Lower leg skin (tissue), 4 donors: Measurements from ENCODE around the gene PAK5. TPM values are rescaled to one million over a fixed set of nuclear protein-coding genes. Genes with fewer than 3 reads are reported as not detected.

ENCODE experiments used
- DNase-seq, 2 donors: peaks; one replicate each; pipeline ENCODE4 v3.0.0-alpha.2; 2019; ENCODE audit warnings: low spot score in 2 of 2
- H3K4me3 ChIP-seq: fragments of 200-600 bp; sonication (generic); 2 replicates; pipeline ENCODE4 v1.5.1; 2017; ENCODE audit warnings: mild to moderate bottlenecking, low read depth; ENCODE audit not compliant: poor library complexity, severe bottlenecking
- POLR2A ChIP-seq, 2 donors: fragments of 450-650 bp; IDR thresholded peaks; one replicate each; pipeline ENCODE4 v1.6.1; 2016 to 2017; ENCODE audit warnings: antibody characterized with exemption in 2 of 2, mild to moderate bottlenecking in 1 of 2, moderate library complexity in 1 of 2
- WGBS, 2 donors: methylation state at CpG; one replicate each; pipeline ENCODE4 v1.1.5; 2018; 5-methylcytosine and 5-hydroxymethylcytosine counted together
- intact Hi-C: fragments of 100-400 bp; cut with DNase I; formaldehyde crosslinking; loops from one replicate; pipeline ENCODE4 v1.15.0; 2023; ENCODE audit warnings: low total_unique reads
- total RNA-seq, 4 donors: library from RNA; depleted of rRNA; stranded (reverse); fragments of >200 nt; gene quantifications; one replicate each; pipeline ENCODE4 v1.1.0, GENCODE V29; 2016
- TF ChIP-seq, protein P1 (sequence below), 3 donors: fragments of 450-650 bp; IDR thresholded peaks; one replicate each; pipeline ENCODE4 v1.5.1; 2016; ENCODE audit warnings: antibody characterized with exemption in 3 of 3, mild to moderate bottlenecking in 3 of 3, moderate library complexity in 2 of 3

The PAK5 gene
- total RNA-seq, 4 donors from 2014 or later = 0.08 to 0.46 (median 0.18) TPM

DNA sequence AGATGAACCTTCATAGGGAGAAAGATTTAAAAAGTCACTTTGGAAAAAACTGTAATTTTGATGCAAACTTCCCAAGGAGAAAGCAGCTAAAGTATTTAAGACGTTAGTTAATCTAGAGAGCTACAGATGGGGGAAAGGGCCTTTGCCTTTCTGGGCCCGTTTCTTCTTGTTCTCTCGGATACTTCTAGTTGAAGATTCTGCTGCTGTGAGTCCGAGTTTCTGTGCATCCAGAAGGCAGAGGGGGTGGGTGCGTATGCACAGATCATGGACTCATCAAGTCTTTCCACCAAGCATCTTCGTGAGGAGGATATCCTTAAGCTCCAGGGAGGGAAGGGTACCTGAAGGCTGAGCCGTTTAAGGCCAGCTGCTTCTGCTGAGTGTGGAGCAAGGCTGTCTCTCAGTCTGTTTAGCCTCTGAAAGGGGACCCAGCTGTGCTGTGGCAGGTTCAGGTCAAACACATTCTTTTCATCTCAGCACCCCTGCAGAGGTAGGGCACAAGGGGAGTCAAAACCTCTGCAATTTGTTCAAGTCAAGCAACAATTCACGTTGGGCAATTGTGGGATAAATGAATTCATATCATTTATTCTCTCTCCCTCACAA is 320.2 kb downstream of the PAK5 start:
- no peak for DNase-seq
- 39 to 40% methylated on average over 8 of the region's 8 CpGs for WGBS, 2 donors
- no peak overlapping the region for H3K4me3 ChIP-seq
- intact Hi-C loops = no loop called here
- TF ChIP-seq POLR2A (IDR thresholded peaks at IDR 0.05) = no peak
- TF ChIP-seq, protein P1, sequence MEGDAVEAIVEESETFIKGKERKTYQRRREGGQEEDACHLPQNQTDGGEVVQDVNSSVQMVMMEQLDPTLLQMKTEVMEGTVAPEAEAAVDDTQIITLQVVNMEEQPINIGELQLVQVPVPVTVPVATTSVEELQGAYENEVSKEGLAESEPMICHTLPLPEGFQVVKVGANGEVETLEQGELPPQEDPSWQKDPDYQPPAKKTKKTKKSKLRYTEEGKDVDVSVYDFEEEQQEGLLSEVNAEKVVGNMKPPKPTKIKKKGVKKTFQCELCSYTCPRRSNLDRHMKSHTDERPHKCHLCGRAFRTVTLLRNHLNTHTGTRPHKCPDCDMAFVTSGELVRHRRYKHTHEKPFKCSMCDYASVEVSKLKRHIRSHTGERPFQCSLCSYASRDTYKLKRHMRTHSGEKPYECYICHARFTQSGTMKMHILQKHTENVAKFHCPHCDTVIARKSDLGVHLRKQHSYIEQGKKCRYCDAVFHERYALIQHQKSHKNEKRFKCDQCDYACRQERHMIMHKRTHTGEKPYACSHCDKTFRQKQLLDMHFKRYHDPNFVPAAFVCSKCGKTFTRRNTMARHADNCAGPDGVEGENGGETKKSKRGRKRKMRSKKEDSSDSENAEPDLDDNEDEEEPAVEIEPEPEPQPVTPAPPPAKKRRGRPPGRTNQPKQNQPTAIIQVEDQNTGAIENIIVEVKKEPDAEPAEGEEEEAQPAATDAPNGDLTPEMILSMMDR (IDR thresholded peaks at IDR 0.05) = no peak

DNA sequence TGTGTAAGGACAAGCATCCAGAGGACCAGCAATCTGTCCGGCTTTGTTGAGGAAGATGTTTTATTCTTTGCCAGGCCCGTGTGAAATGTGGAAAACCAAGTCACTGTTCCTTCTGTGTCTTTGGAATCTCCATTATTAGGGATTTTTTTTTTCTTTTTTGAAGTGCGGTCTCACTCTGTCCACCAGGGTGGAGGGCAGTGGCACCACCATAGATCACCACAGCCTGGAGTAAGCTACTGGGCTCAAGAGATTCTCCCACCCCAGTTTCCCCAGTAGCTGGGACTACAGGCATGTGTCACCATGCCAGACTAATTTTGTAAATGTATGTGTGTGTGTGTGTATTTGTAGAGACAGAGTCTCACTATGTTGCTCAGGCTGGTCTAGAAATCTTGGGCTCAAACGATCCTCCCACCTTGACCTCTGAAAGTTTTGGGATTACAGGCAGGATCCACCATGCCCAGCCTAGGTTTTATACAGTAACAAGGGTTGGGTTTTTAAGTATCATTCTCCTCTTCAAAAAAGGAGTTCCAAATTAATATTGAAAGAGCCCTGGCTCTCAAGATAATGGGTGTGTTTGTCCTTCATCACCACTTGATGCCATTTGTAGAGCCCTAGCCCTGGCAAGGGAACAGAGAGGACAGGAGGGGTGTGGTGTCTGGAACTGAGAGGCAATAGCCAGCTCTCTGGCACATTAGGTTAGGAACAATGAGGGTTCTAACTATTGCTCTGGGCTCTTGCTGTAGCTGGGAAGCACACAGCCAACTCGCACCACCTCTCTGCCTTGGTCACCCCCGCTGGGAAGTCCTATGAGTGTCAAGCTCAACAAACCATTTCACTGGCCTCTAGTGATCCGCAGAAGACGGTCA is 321.3 kb downstream of the PAK5 start:
- DNase-seq = no peak
- WGBS, 2 donors = 52 to 58% methylated on average over 8 of the region's 8 CpGs
- TF ChIP-seq, protein P1 (IDR thresholded peaks at IDR 0.05) = no peak
- no peak for TF ChIP-seq POLR2A (IDR thresholded peaks at IDR 0.05)
- no peak overlapping the region for H3K4me3 ChIP-seq
- intact Hi-C loops = no loop called here

DNA sequence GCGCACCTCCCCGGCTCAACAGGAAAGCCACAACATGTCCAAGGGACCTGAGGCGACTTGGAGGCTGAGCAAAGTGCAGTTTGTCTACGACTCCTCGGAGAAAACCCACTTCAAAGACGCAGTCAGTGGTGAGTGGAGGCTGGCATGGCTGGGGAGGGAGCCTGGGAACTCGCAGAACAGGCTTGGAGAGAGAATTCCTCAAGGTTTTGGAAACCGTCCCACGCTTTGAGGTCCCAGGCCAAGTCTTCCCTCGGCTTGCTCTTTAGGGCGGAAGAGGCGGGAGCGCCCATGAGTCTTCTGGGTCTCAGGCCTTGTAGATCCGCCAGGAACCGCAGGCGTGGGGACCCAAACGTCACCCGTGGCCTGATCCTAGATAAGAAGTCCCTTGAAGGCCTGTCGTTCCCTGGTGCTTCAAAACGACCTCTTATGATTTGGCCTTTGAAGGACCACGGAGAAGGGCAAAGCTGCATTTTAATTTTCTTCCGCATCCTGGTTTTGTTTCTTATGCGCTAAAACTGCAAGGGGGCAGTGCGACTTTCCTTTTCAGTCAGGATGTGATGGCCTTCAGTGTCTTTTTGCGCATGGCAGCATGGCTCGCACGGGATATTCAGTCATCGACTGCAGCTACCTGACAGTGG is 322.5 kb downstream of the PAK5 start:
- 7 to 8% methylated on average over 28 of the region's 28 CpGs for WGBS, 2 donors
- TF ChIP-seq POLR2A (IDR thresholded peaks at IDR 0.05) = no peak
- TF ChIP-seq, protein P1 (IDR thresholded peaks at IDR 0.05) = no peak
- no peak for DNase-seq
- no peak overlapping the region for H3K4me3 ChIP-seq
- intact Hi-C loops = no loop called here

DNA sequence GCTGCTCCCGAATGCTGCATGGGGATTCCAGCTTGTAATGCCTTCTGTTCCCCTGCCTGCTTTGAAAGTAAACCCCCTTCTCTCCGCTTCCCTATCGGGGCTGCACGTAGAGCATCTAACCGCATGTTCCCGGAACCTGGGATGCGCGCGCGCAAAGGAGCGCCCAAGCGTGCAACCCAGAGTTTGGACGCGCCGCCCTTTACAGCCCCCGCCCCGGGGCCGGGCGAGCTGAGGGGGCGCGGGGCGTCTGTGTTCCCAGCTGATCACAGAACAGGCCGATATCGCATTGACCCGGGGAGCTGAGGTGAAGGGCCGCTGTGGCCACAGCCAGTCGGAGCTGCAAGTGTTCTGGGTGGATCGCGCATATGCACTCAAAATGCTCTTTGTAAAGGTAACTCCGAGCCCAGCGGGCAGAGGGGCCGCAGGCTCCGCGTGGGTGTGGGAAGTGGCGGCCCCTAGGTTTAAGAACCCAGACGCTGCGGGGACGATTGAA is 323.1 kb downstream of the PAK5 start:
- H3K4me3 ChIP-seq = no peak overlapping the region
- intact Hi-C loops = no loop called here
- DNase-seq = no peak
- no peak for TF ChIP-seq POLR2A (IDR thresholded peaks at IDR 0.05)
- TF ChIP-seq, protein P1 (IDR thresholded peaks at IDR 0.05) = no peak
- 0 to 3% methylated on average over 14 to 36 of the region's 38 CpGs for WGBS, 2 donors

DNA sequence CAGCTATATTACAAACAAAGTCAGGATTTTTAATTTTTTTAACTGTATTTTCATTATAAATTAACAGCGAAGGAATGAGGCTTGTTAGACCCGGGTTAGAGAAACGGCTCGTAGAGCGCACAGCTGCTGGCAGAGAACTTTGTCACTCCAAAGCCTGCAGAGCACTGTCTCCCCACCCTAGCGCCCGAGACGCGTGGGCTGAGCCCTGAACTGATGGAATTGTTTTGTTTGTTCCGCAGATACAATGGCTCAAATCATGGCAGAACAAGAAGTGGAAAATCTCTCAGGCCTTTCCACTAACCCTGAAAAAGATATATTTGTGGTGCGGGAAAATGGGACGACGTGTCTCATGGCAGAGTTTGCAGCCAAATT is 323.7 kb downstream of the PAK5 start:
- no peak overlapping the region for H3K4me3 ChIP-seq
- TF ChIP-seq POLR2A (IDR thresholded peaks at IDR 0.05) = no peak
- TF ChIP-seq, protein P1 (IDR thresholded peaks at IDR 0.05) = no peak
- intact Hi-C loops = no loop called here
- no peak for DNase-seq
- WGBS, 2 donors = 6 to 9% methylated on average over 13 of the region's 13 CpGs
